Muscle layer of colon (tissue), 2 donors: ENCODE measurements around the gene PSG6.
"Not testable (repeated sequence)": the region's sequence is repeated elsewhere in the genome, so short reads cannot be mapped to it uniquely, and the experiment has no call there.

ENCODE experiments used
- H3K27ac ChIP-seq: one replicate; pipeline ENCODE4 v1.7.0; 2013; ENCODE audit warnings: low read depth, mild to moderate bottlenecking, low read length, moderate library complexity
- H3K27me3 ChIP-seq, 2 donors: one replicate each; pipeline ENCODE4 v1.7.0; 2013; ENCODE audit warnings: low read length in 2 of 2, mild to moderate bottlenecking in 2 of 2; ENCODE audit not compliant: insufficient read depth in 2 of 2, control insufficient read depth in 1 of 2
- H3K36me3 ChIP-seq: one replicate; pipeline ENCODE4 v1.7.0; 2013; ENCODE audit warnings: mild to moderate bottlenecking, low read length; ENCODE audit not compliant: insufficient read depth
- H3K4me1 ChIP-seq: one replicate; pipeline ENCODE4 v1.7.0; 2013; ENCODE audit warnings: mild to moderate bottlenecking, low read length; ENCODE audit not compliant: insufficient read depth
- H3K4me3 ChIP-seq, 2 donors: one replicate each; pipeline ENCODE4 v1.7.0; 2013; ENCODE audit warnings: low read length in 2 of 2, low read depth in 1 of 2, mild to moderate bottlenecking in 1 of 2, moderate library complexity in 1 of 2
- H3K9ac ChIP-seq: one replicate; pipeline ENCODE4 v1.7.0; 2013; ENCODE audit warnings: low read length
- H3K9me3 ChIP-seq: one replicate; pipeline ENCODE4 v1.7.0; 2013; ENCODE audit warnings: mild to moderate bottlenecking, low read length
- donor health status: abdominal sarcoma.
- donor health status: Adenocarcinoma of cecum.

Gene PSG6

GRCh38 chr19:42928896-42929295, 11.2 kb upstream of the PSG6 start:
- Histone ChIP-seq H3K36me3 (no peaks in the 10 kb centered on the region), H3K27ac (no peak overlapping the region), H3K9ac (no peak overlapping the region), H3K9me3 (no peaks in the 10 kb centered on the region), H3K4me1 (no peaks in the 10 kb centered on the region), H3K27me3 (no peaks in the 10 kb centered on the region), H3K4me3 (no peak overlapping the region)

GRCh38 chr19:42926781-42927180, 9.1 kb upstream of the PSG6 start:
- Histone ChIP-seq H3K27me3 (no peaks in the 10 kb centered on the region), H3K36me3 (no peaks in the 10 kb centered on the region), H3K4me1 (no peaks in the 10 kb centered on the region), H3K9ac (no peak overlapping the region), H3K4me3 (no peak overlapping the region), H3K27ac (no peak overlapping the region), H3K9me3 (no peaks in the 10 kb centered on the region)

- not testable (repeated sequence) for H3K27me3 ChIP-seq, H3K4me1 ChIP-seq, H3K9me3 ChIP-seq, H3K36me3 ChIP-seq, H3K4me3 ChIP-seq, H3K27ac ChIP-seq, H3K9ac ChIP-seq
Observed at GRCh38 chr19:42923106-42923505, 5.4 kb upstream of the PSG6 start.

GRCh38 chr19:42920971-42921370, 3.3 kb upstream of the PSG6 start:
- H3K4me3 ChIP-seq, H3K9ac ChIP-seq, H3K4me1 ChIP-seq, H3K27ac ChIP-seq, H3K36me3 ChIP-seq, H3K27me3 ChIP-seq, H3K9me3 ChIP-seq: not testable (repeated sequence)

- H3K36me3 ChIP-seq = no peaks in the 10 kb centered on the region
- H3K27ac ChIP-seq = no peak overlapping the region
- H3K27me3 ChIP-seq = no peaks in the 10 kb centered on the region
- no peaks in the 10 kb centered on the region for H3K4me1 ChIP-seq
- H3K4me3 ChIP-seq = no peak overlapping the region
- no peak overlapping the region for H3K9ac ChIP-seq
- H3K9me3 ChIP-seq = no peaks in the 10 kb centered on the region
Observed at GRCh38 chr19:42919757-42920079, 2.0 kb upstream of the PSG6 start.

GRCh38 chr19:42919070-42919756, 1.5 kb upstream of the PSG6 start:
- H3K4me1 ChIP-seq, H3K4me3 ChIP-seq, H3K27me3 ChIP-seq, H3K9ac ChIP-seq, H3K9me3 ChIP-seq, H3K36me3 ChIP-seq, H3K27ac ChIP-seq: not testable (repeated sequence)

- not testable (repeated sequence) for H3K4me1 ChIP-seq, H3K9ac ChIP-seq, H3K27ac ChIP-seq, H3K9me3 ChIP-seq, H3K36me3 ChIP-seq, H3K27me3 ChIP-seq, H3K4me3 ChIP-seq
Observed at GRCh38 chr19:42918377-42919069, 829 bp upstream of the PSG6 start.

- H3K36me3 ChIP-seq, H3K9me3 ChIP-seq, H3K27me3 ChIP-seq, H3K9ac ChIP-seq, H3K4me3 ChIP-seq, H3K4me1 ChIP-seq, H3K27ac ChIP-seq: not testable (repeated sequence)
Observed at GRCh38 chr19:42916931-42917330, 763 bp downstream of the PSG6 start.

GRCh38 chr19:42913516-42913915, 4.2 kb downstream of the PSG6 start:
- not testable (repeated sequence) for H3K9me3 ChIP-seq, H3K4me3 ChIP-seq, H3K9ac ChIP-seq, H3K4me1 ChIP-seq, H3K27me3 ChIP-seq, H3K27ac ChIP-seq, H3K36me3 ChIP-seq

GRCh38 chr19:42912941-42913340, 4.8 kb downstream of the PSG6 start:
- not testable (repeated sequence) for H3K9me3 ChIP-seq, H3K4me3 ChIP-seq, H3K27ac ChIP-seq, H3K36me3 ChIP-seq, H3K9ac ChIP-seq, H3K27me3 ChIP-seq, H3K4me1 ChIP-seq

- not testable (repeated sequence) for H3K9me3 ChIP-seq, H3K27me3 ChIP-seq, H3K36me3 ChIP-seq, H3K27ac ChIP-seq, H3K4me3 ChIP-seq, H3K9ac ChIP-seq, H3K4me1 ChIP-seq
Observed at GRCh38 chr19:42911731-42912130, 6.0 kb downstream of the PSG6 start.

- H3K4me3 ChIP-seq, H3K36me3 ChIP-seq, H3K27ac ChIP-seq, H3K9me3 ChIP-seq, H3K4me1 ChIP-seq, H3K9ac ChIP-seq, H3K27me3 ChIP-seq: not testable (repeated sequence)
Observed at GRCh38 chr19:42906162-42906561, 11.5 kb downstream of the PSG6 start.
